Measurements from ENCODE around the gene COL17A1.

Gene COL17A1

GRCh38 chr10:104119996-104120395 is 34.3 kb upstream of the COL17A1 start:
- TF ChIP-seq EZH2 (IDR thresholded peaks at IDR 0.05; ENCODE audit: borderline replicate concordance, low read depth, low read length, severe bottlenecking) (no peak), CTCF (IDR thresholded peaks at IDR 0.05; ENCODE audit: borderline replicate concordance, extremely low read depth, low read length, poor library complexity, severe bottlenecking) (no peak)
- Histone ChIP-seq H3K4me3 (ENCODE audit: low read depth in 1 of 2, low read length in 2 of 2) (no peak overlapping the region), H3K27me3 (ENCODE audit: insufficient read depth, low read length, poor library complexity) (peaks cover 26% of the 10 kb centered on the region)

GRCh38 chr10:104117839-104118323 is 32.2 kb upstream of the COL17A1 start:
- Histone ChIP-seq H3K4me3 (ENCODE audit: low read depth in 1 of 2, low read length in 2 of 2) (no peak overlapping the region), H2AFZ (ENCODE audit: low read depth, low read length) (no peak overlapping the region), H3K9me3 (ENCODE audit: insufficient read depth, low read length, severe bottlenecking) (no peaks in the 10 kb centered on the region), H3K4me2 (ENCODE audit: insufficient read depth, low read length) (no peak overlapping the region), H4K20me1 (ENCODE audit: insufficient read depth, low read length) (no peaks in the 10 kb centered on the region), H3K4me1 (ENCODE audit: insufficient read depth, low read length) (peaks cover 13% of the 10 kb centered on the region), H3K36me3 (ENCODE audit: insufficient read depth, low read length) (no peaks in the 10 kb centered on the region), H3K27me3 (ENCODE audit: insufficient read depth, low read length, poor library complexity) (peaks cover 27% of the 10 kb centered on the region), H3K79me2 (ENCODE audit: insufficient read depth, low read length) (peaks cover 8% of the 10 kb centered on the region), H3K27ac (ENCODE audit: low read length) (no peak overlapping the region), H3K9ac (ENCODE audit: low read depth, low read length) (no peak overlapping the region)
- ATAC-seq (ENCODE audit: insufficient read depth, low read depth) (no peak), DNase-seq (no peak)
- TF ChIP-seq CTCF (IDR thresholded peaks at IDR 0.05; ENCODE audit: borderline replicate concordance, extremely low read depth, low read length, poor library complexity, severe bottlenecking) (no peak), EZH2 (IDR thresholded peaks at IDR 0.05; ENCODE audit: borderline replicate concordance, low read depth, low read length, severe bottlenecking) (no peak)

More at GRCh38 chr10:104119996-104120395, 34.3 kb upstream of the COL17A1 start:
- Histone ChIP-seq H4K20me1 (ENCODE audit: insufficient read depth, low read length) (no peaks in the 10 kb centered on the region), H3K9me3 (ENCODE audit: insufficient read depth, low read length, severe bottlenecking) (no peaks in the 10 kb centered on the region), H3K9ac (ENCODE audit: low read depth, low read length) (no peak overlapping the region), H2AFZ (ENCODE audit: low read depth, low read length) (no peak overlapping the region), H3K36me3 (ENCODE audit: insufficient read depth, low read length) (peaks cover 3% of the 10 kb centered on the region; the same call in 1 of the 2 replicates), H3K4me2 (ENCODE audit: insufficient read depth, low read length) (no peak overlapping the region), H3K79me2 (ENCODE audit: insufficient read depth, low read length) (peaks cover 13% of the 10 kb centered on the region), H3K27ac (ENCODE audit: low read length) (no peak overlapping the region), H3K4me1 (ENCODE audit: insufficient read depth, low read length) (peaks cover 24% of the 10 kb centered on the region)
- ATAC-seq (ENCODE audit: insufficient read depth, low read depth) (no peak), DNase-seq (no peak)

- H3K9ac ChIP-seq (ENCODE audit: low read depth, low read length): no peak overlapping the region
- no peaks in the 10 kb centered on the region for H3K79me2 ChIP-seq (ENCODE audit: insufficient read depth, low read length)
- H3K4me2 ChIP-seq (ENCODE audit: insufficient read depth, low read length): no peak overlapping the region
- peaks cover 34% of the 10 kb centered on the region for H3K27me3 ChIP-seq (ENCODE audit: insufficient read depth, low read length, poor library complexity)
- H3K4me1 ChIP-seq (ENCODE audit: insufficient read depth, low read length): no peaks in the 10 kb centered on the region
- no peaks in the 10 kb centered on the region for H4K20me1 ChIP-seq (ENCODE audit: insufficient read depth, low read length)
- H3K9me3 ChIP-seq (ENCODE audit: insufficient read depth, low read length, severe bottlenecking): no peaks in the 10 kb centered on the region
- H2AFZ ChIP-seq (ENCODE audit: low read depth, low read length): no peak overlapping the region
- DNase-seq (no peak), ATAC-seq (ENCODE audit: insufficient read depth, low read depth) (no peak)
- no peak overlapping the region for H3K27ac ChIP-seq (ENCODE audit: low read length)
- TF ChIP-seq EZH2 (IDR thresholded peaks at IDR 0.05; ENCODE audit: borderline replicate concordance, low read depth, low read length, severe bottlenecking) (no peak), CTCF (IDR thresholded peaks at IDR 0.05; ENCODE audit: borderline replicate concordance, extremely low read depth, low read length, poor library complexity, severe bottlenecking) (no peak)
- H3K36me3 ChIP-seq (ENCODE audit: insufficient read depth, low read length): no peaks in the 10 kb centered on the region
- no peak overlapping the region for H3K4me3 ChIP-seq (ENCODE audit: low read depth in 1 of 2, low read length in 2 of 2)
These were observed 27.8 kb upstream of the COL17A1 start for GRCh38 chr10:104113376-104113956.

Measured in DND-41 (cell line).